ENCODE data around the gene SLC7A8.

GRCh38 chr14:23124337-23124954, 59.0 kb downstream of the SLC7A8 start:
- no peak for TF ChIP-seq CTCF (IDR thresholded peaks at IDR 0.05; ENCODE audit: low read depth, low read length)
- TF ChIP-seq EZH2phosphoT487 (IDR thresholded peaks at IDR 0.05; ENCODE audit: low read depth), result no peak
